GM23248 (cell line): ENCODE data around the gene PLEKHM2.

Source experiments
- EZH2 ChIP-seq: fragments of 200-600 bp; sonication (generic); IDR thresholded peaks from 2 replicates; pipeline ENCODE4 v1.6.1; 2018; ENCODE audit warnings: antibody characterized with exemption, mild to moderate bottlenecking; ENCODE audit not compliant: insufficient read depth, poor library complexity, severe bottlenecking
- EZH2phosphoT487 ChIP-seq: fragments of 200-600 bp; sonication (generic); IDR thresholded peaks from 2 replicates; pipeline ENCODE4 v1.6.1; 2018; ENCODE audit warnings: antibody characterized with exemption, moderate library complexity, mild to moderate bottlenecking, low read depth; ENCODE audit not compliant: insufficient read depth

GRCh38 chr1:15739745-15740144 lies 55.6 kb downstream of the PLEKHM2 start:
- no peak for TF ChIP-seq EZH2
- TF ChIP-seq EZH2phosphoT487: no peak
